Endodermal cell (in vitro differentiated cells): ENCODE measurements around the gene CRYL1. TPM values are rescaled to one million over a fixed set of nuclear protein-coding genes. Genes with fewer than 3 reads are reported as not detected.

Source experiments
- DNase-seq: peaks from one replicate; pipeline ENCODE4 v3.0.0-alpha.2; 2017
- H3K27ac ChIP-seq: 2 replicates; pipeline ENCODE4 v1.5.1; 2013; ENCODE audit warnings: mild to moderate bottlenecking, low read depth, low read length, moderate library complexity
- H3K27me3 ChIP-seq: 2 replicates; pipeline ENCODE4 v1.6.1; 2013; ENCODE audit warnings: mild to moderate bottlenecking, low read length, moderate library complexity; ENCODE audit not compliant: insufficient read depth, control insufficient read depth, poor library complexity, severe bottlenecking
- H3K36me3 ChIP-seq: 2 replicates; pipeline ENCODE4 v1.7.0; 2013; ENCODE audit warnings: mild to moderate bottlenecking, low read length, moderate library complexity; ENCODE audit not compliant: control insufficient read depth, insufficient read depth
- H3K4me1 ChIP-seq: one replicate; pipeline ENCODE4 v1.7.0; 2013; ENCODE audit warnings: low read length; ENCODE audit not compliant: control insufficient read depth, insufficient read depth
- H3K4me3 ChIP-seq: 2 replicates; pipeline ENCODE4 v1.5.1; 2013; ENCODE audit warnings: mild to moderate bottlenecking, low read length, moderate library complexity
- H3K9ac ChIP-seq: 2 replicates; pipeline ENCODE4 v1.6.1; 2013; ENCODE audit warnings: mild to moderate bottlenecking, low read length, moderate library complexity; ENCODE audit not compliant: poor library complexity, severe bottlenecking; ENCODE audit errors: extremely low read depth
- H3K9me3 ChIP-seq: 2 replicates; pipeline ENCODE4 v1.6.1; 2013; ENCODE audit warnings: mild to moderate bottlenecking, low read length, moderate library complexity; ENCODE audit not compliant: control insufficient read depth
- H3K27ac Mint-ChIP-seq: 2 replicates; pipeline ENCODE4 v1.8.0; 2020; ENCODE audit warnings: mixed read lengths
- H3K27me3 Mint-ChIP-seq: 2 replicates; pipeline ENCODE4 v1.8.0; 2021; ENCODE audit warnings: mild to moderate bottlenecking, mixed read lengths; ENCODE audit not compliant: insufficient read depth
- H3K36me3 Mint-ChIP-seq: 2 replicates; pipeline ENCODE4 v1.8.0; 2020; ENCODE audit warnings: low read depth, mixed read lengths
- H3K4me1 Mint-ChIP-seq: 2 replicates; pipeline ENCODE4 v1.8.0; 2020; ENCODE audit warnings: mixed read lengths
- H3K4me3 Mint-ChIP-seq: 2 replicates; pipeline ENCODE4 v1.8.0; 2020; ENCODE audit warnings: mild to moderate bottlenecking, moderate library complexity, mixed read lengths
- H3K9me3 Mint-ChIP-seq: 2 replicates; pipeline ENCODE4 v1.8.0; 2020; ENCODE audit warnings: mild to moderate bottlenecking, mixed read lengths
- CTCF ChIP-seq: fragments of 200-600 bp; sonication (generic); conservative IDR thresholded peaks from 2 replicates; pipeline ENCODE4 v1.5.0; 2021; ENCODE audit warnings: antibody characterized with exemption, mild to moderate bottlenecking
- WGBS, 2 experiments: methylation state at CpG; one replicate each; pipeline versions ENCODE4 v1.1.5 to v1.1.7; 2013; ENCODE audit warnings: missing lambda C conversion rate in 2 of 2, mixed read lengths in 1 of 2; ENCODE audit not compliant: insufficient coverage in 1 of 2, insufficient read length in 1 of 2; 5-methylcytosine and 5-hydroxymethylcytosine counted together
- total RNA-seq, 2 donors: library from RNA; stranded (reverse); fragmentation: NEBNext Ultra II Directional in 1 of 2; extraction: Animal tissue kit (Norgen Biotek cat#: 25700) in 1 of 2; gene quantifications; 2 replicates in 1 of 2; 3 replicates in 1 of 2; pipeline ENCODE4 v1.2.1, GENCODE V29; 2021

Gene CRYL1
- total RNA-seq, 2 donors from 2014 or later, result 1.7 to 4.1 TPM

GRCh38 chr13:20390526-20391175 is 135.0 kb downstream of the CRYL1 start:
- peaks cover 4% of the 10 kb centered on the region for H3K27me3 Mint-ChIP-seq
- H3K4me1 Mint-ChIP-seq, result no peaks in the 10 kb centered on the region
- Histone ChIP-seq H3K9me3 (peaks cover 6% of the 10 kb centered on the region), H3K4me1 (no peaks in the 10 kb centered on the region), H3K27me3 (no peaks in the 10 kb centered on the region), H3K27ac (no peak overlapping the region), H3K9ac (no peak overlapping the region), H3K4me3 (no peak overlapping the region), H3K36me3 (no peaks in the 10 kb centered on the region)
- H3K4me3 Mint-ChIP-seq, result no peak overlapping the region
- no peak for TF ChIP-seq CTCF
- no peak overlapping the region for H3K27ac Mint-ChIP-seq
- peak; percentile 39 for DNase-seq
- 93 to 99% methylated on average over 11 to 23 of the region's 26 CpGs for WGBS, 2 experiments
- H3K36me3 Mint-ChIP-seq, result no peaks in the 10 kb centered on the region
- H3K9me3 Mint-ChIP-seq, result peaks cover 8% of the 10 kb centered on the region

GRCh38 chr13:20389696-20390525 is 135.7 kb downstream of the CRYL1 start:
- no peaks in the 10 kb centered on the region for H3K27me3 ChIP-seq
- H3K27ac Mint-ChIP-seq, result no peak overlapping the region
- peaks cover 8% of the 10 kb centered on the region for H3K9me3 Mint-ChIP-seq
- H3K9me3 ChIP-seq, result peaks cover 6% of the 10 kb centered on the region
- H3K4me1 ChIP-seq, result no peaks in the 10 kb centered on the region
- H3K27me3 Mint-ChIP-seq, result peaks cover 4% of the 10 kb centered on the region
- H3K4me3 Mint-ChIP-seq, result no peak overlapping the region
- no peaks in the 10 kb centered on the region for H3K36me3 ChIP-seq
- TF ChIP-seq CTCF, result no peak
- no peak overlapping the region for H3K4me3 ChIP-seq
- no peaks in the 10 kb centered on the region for H3K36me3 Mint-ChIP-seq
- H3K9ac ChIP-seq, result no peak overlapping the region
- 90 to 92% methylated on average over 10 to 13 of the region's 13 CpGs for WGBS, 2 experiments
- H3K27ac ChIP-seq, result no peak overlapping the region
- no peaks in the 10 kb centered on the region for H3K4me1 Mint-ChIP-seq
- peak; percentile 36 for DNase-seq

GRCh38 chr13:20388184-20388583 is 137.5 kb downstream of the CRYL1 start:
- H3K36me3 Mint-ChIP-seq, result no peaks in the 10 kb centered on the region
- WGBS, 2 experiments, result 80 to 88% methylated on average over 1 to 2 of the region's 2 CpGs

More at GRCh38 chr13:20388184-20388583, 137.5 kb downstream of the CRYL1 start:
- DNase-seq, result peak; percentile 18
- H3K4me3 ChIP-seq, result no peak overlapping the region
- no peak overlapping the region for H3K27ac Mint-ChIP-seq
- no peaks in the 10 kb centered on the region for H3K27me3 ChIP-seq
- no peak for TF ChIP-seq CTCF
- H3K27me3 Mint-ChIP-seq, result peaks cover 4% of the 10 kb centered on the region
- peaks cover 8% of the 10 kb centered on the region for H3K9me3 Mint-ChIP-seq
- no peak overlapping the region for H3K27ac ChIP-seq
- H3K4me1 ChIP-seq, result no peaks in the 10 kb centered on the region
- no peaks in the 10 kb centered on the region for H3K4me1 Mint-ChIP-seq
- no peak overlapping the region for H3K4me3 Mint-ChIP-seq
- H3K9ac ChIP-seq, result no peak overlapping the region
- peaks cover 5% of the 10 kb centered on the region for H3K9me3 ChIP-seq
- H3K36me3 ChIP-seq, result no peaks in the 10 kb centered on the region
